Inflammatory macrophage (primary cell): ENCODE data around the gene CEP192.
"Not testable (repeated sequence)": the region's sequence is repeated elsewhere in the genome, so short reads cannot be mapped to it uniquely, and the experiment has no call there.

Experiments
- DNase-seq, 2 donors: peaks; one replicate each; pipeline ENCODE4 v3.0.0-alpha.2; 2020 to 2022

Gene CEP192

DNA sequence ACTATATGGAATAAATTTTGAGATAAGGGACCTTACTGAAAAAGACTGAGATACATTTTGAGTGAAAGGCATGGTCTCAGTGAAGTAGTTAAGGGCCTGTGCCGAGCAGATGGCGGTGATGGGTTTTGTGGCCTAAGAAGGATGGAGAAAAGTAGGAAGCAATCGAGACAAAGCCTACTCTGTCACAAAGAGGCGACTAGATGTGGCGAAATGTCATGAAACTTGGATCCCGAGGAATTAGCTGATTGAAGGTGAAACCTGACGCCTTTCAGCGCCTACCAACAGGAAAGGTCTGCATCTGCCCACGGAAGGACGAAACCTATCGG lies 558 bp upstream of the CEP192 start:
- peak in 1 of 2 donors; percentile 52 for DNase-seq

- no peak for DNase-seq
Observed at GRCh38 chr18:12991821-12992179, 638 bp downstream of the CEP192 start.

DNA sequence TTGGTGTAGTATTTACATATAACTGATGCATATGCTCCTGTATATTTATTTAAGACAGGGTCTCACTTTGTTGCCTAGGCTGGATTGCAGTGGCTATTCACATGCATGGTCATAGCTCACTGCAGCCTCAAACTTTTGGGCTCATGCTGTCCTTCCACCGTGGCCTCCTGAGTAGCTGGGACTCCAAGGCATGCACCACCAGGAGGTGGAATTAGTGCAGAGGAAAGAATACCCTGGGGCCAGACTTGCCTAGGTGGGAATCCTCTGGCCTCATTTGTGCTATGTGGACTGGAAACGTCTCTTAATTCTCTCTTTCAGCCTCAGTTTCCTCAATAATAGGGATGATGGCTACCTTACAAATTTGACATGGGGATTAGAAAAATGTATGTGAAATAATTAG lies 2.3 kb downstream of the CEP192 start:
- no peak for DNase-seq

DNA sequence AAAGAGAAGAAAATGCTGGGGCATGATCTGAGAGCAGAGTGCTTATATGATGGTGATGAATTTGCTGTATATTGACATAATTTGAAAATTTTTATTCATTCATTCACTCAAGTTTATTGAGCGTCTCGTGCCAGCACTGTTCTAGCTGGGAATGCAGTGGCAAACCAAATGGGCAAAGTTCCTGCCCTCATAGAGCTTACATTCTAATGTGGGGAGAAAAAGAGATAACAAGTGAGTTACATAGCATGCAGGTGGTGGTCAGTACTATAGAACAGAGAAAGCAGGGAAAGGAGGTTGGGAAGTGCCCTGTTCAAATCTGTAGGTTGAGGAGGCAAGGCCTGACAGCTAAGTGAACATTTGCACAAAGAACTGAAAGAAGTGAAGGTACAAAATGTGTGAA lies 4.3 kb downstream of the CEP192 start:
- DNase-seq, result no peak

DNA sequence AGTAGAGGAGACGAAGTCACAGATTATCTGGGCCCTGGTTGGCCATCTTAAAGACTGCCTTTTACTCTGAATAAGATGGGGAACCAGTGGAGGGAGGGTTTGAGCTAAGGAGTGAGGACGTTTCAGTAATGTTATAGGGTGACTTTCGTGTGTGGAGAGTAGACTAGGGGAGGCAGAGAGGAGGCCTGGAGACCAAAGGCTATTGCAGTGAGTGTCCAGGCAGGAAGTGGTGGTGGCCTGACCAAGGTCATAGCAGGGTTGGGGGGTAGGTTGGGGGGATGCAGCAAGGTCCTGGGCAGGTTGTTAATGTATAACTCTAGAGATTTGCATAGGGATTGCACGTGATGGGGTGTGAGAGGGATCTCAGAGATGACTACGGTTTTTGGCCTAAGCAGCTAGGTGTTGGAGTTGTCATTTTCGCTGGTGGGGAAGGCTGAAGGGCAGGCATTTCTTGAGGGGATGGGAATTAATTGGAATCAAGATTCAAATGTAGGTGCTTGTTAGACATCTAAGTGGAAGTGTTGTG lies 4.9 kb downstream of the CEP192 start:
- no peak for DNase-seq

DNA sequence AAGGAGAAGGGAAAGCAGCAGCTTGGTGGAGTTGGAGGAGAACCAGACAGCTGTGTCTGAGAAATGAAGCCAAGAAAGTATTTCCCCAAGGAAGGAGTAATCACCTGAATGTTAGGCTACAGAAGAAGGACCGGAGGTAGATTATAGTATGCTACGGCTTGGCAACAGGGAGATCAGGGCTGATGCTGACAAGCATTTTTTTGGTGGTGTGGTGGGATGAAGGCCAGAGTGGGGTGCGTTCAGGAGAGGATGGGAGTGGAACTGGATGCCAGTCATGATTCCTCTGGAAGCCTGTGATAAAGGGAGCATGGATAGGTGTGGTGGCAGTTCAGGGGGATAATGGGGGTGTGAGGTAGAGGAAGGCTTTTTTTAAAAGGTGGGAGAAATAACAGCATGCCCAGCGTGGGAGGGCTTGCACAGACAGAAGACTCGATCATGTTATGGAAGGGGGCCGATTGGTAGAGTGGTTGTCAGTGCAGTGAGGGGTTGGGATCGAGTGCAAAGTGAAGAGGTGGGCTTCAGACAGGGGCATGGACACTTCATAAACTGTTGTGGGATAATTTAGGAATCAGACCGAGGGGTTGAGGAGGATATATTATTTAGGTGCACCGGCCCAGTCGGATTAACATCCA lies 5.6 kb downstream of the CEP192 start:
- no peak for DNase-seq

DNA sequence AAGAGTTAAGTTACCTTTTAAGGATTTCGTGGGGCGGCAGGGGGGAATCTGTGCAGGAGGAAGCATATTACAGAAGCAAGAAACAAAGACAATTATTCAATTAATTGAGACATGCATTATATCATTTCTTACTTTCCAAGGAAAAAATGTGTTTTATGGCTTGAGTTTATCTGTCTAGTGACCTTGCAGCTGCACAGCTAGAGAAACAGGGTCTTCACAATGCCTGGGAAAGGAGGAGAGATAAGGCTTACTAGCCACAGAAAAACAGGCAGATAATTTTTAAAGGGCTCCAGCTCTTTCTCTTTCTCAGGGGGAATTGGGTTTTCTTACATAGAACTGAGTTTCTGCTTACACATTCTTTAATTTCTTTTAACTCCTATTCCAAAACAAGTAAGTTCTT lies 6.2 kb downstream of the CEP192 start:
- not testable (repeated sequence) for DNase-seq

GRCh38 chr18:12998332-12999060 lies 7.3 kb downstream of the CEP192 start:
- no peak for DNase-seq

- DNase-seq, result peak; percentile 15 to 28
Observed at GRCh38 chr18:13003466-13003896, 12.3 kb downstream of the CEP192 start.

- DNase-seq, result peak; percentile 13 to 60
Observed at GRCh38 chr18:13004396-13004795, 13.2 kb downstream of the CEP192 start.

DNA sequence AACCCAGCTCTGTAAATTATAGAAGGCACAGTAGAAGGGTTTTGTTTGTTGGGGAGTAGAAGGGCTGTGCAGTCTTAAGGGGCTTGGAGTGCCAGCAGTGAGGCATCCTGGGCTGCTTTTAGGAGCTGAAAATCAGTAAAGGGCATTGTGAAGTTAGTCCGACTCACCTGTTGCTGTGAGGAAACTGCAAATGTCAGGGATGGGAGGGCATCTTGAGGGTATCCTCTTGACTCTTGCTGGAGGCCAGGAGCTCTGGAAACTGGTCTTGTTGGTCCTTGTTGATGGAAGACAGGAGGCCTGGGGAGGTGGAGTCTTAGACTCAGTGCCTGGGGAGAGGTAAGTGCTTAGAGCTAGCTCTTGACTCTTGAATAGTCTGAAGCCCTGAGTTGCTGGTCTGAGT lies 14.1 kb downstream of the CEP192 start:
- no peak for DNase-seq

- DNase-seq, result no peak
Observed at GRCh38 chr18:13006531-13007247, 15.5 kb downstream of the CEP192 start.

DNA sequence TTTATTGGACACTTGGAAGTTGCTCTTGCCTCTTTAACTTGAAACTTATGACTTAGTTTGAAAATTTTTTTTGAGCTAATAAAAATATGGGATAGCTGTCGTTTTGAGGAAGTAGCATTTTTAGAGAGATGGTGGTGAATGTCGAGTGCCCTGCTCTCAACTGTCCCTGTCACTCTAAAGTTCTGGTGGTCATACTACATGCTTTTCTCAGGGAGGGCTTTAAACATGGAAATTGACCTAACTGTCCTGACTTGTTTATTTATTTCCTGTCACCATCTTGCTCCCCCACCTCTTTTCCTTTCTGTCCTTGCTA lies 16.0 kb downstream of the CEP192 start:
- DNase-seq, result no peak

DNA sequence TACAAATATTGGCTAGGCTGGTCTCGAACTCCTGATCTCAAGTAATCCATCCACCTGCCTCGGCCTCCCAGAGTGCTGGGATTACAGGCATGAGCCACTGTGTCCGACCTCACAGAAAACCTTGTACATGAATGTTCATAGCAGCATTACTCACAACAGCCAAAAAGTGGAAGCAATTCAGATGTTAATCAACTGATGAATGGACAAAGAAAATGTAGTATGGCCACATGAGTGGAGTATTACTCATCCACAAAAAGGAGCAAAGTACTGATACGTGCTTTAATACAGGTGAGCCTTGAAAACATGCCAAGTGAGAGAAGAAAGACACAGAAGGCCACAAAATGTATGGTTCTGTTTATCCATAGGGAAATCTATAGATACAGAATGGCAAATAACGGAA lies 20.6 kb downstream of the CEP192 start:
- no peak for DNase-seq

- no peak for DNase-seq
Observed at GRCh38 chr18:13014232-13014631, 23.1 kb downstream of the CEP192 start.

DNA sequence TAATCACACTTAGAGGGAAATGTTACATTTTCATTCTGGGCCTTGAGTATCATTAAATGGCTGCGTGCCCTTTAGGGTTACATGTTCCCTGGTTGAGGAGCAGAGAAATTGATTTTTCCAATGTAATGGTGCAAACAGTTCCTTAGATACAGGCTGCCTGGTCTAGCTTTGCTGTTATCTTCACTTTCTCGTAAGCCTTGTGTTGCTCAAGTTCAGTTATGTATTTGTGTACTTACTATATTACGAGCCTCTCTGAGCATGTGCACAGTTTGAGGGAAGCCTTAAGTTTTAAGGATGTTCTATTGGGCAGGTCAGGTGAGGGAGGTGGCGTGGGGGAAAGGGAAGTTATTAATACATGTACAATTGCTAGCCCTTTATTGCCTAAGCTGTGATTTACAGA lies 23.7 kb downstream of the CEP192 start:
- no peak for DNase-seq

GRCh38 chr18:13017247-13017875 lies 26.2 kb downstream of the CEP192 start:
- DNase-seq, result no peak

GRCh38 chr18:13018374-13018773 lies 27.2 kb downstream of the CEP192 start:
- DNase-seq, result no peak

DNA sequence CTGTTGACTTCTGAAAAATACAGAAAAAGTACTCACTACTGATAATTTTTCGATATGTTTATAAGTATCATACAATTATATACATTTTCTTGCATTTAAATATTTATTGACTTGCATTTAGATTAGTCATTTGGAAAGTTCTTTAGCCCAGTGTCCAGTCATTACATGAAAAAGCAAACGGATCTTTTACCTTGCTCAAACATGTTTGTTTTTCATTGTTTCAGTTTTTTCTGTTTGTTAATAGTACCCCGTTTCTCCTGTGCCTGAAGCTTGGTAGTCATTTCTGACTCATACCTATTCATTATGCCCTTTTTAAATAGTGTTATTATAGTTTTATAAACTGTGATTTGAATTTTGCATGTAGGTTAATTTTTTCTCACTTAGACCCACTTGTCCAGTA lies 28.1 kb downstream of the CEP192 start:
- no peak for DNase-seq

GRCh38 chr18:13022644-13023043 lies 31.5 kb downstream of the CEP192 start:
- DNase-seq, result no peak

DNA sequence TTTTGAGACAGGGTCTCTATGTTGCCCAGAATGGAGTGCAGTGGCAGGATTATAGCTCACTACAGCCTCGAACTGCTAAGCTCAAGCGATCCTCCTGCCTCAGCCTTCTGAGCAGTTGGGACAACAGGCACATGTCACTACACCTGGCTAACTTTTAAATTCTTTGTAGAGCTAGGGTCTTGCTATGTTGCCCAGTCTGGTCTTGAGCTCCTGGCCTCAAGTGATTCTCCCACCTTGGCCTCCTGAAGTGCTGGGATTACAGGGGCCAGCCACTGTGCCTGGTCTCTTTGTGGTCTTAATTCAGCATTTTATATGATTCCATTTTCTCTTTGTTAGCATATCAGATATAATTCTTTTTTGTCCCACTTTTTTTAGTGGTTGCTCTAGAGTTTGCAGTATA lies 34.1 kb downstream of the CEP192 start:
- no peak for DNase-seq

DNA sequence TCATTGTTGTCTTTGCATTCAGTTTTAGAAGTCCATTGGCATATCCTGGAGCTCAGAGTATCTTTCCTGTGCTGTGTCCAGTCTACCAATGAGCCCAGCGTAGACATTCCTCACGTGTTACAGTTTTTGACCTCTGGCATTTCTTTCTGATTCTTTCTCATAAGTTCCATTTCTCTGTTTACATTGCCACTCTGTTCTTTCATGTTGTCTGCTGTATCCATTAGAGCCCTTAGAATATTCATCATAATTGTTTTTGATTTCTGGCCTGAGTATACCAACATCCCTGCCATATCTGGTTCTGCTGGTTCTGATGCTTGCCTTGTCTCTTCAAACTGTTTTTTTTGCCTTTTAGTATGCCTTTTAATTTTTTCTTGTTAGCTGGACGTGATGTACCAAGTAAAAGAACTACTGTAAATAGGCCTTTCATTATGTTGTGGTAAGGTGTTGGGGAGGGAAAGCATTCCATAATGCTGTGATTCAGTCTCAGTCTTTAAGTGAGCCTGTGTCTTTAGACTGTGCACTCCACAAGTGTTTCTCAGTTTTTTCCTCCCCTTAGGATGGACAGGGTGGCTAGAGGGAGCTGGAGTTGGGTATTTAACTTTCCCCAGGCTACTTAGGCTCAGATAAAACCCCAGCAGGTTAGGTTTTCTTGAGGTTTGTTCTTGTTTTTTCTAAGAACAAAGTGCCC lies 35.6 kb downstream of the CEP192 start:
- no peak for DNase-seq

DNA sequence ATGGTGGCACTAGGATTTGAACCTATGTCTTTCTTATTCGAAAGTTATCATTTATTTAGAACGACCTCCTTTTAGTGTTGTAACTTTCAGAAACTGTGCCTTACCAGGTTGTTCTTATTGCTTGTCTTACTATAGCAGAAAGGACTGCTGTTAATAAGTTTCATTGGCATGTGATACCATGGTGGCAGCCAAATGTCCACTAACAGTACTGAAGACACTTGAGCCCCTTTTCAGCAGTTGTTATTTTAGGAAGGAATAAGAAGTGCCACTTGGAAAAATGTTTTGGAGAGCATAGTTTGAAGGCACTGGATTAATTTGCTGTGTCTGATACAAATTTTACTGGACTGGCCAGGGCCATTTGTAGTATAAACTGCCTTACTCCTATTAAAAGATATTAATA lies 37.7 kb downstream of the CEP192 start:
- DNase-seq, result no peak
